HG02973 (cell line): ENCODE results near the gene UCMA.
"Not testable (repeated sequence)": the region's sequence is repeated elsewhere in the genome, so short reads cannot be mapped to it uniquely, and the experiment has no call there.

Experiments used
- ATAC-seq: cut with Tn5 transposase; IDR thresholded peaks from one replicate; pipeline ENCODE4 v1.9.1; 2021; ENCODE audit warnings: moderate library complexity; ENCODE audit not compliant: unreplicated experiment

The UCMA gene

GRCh38 chr10:13234172-13234571, at the start of gene UCMA:
Gene UCMA (minus strand): TSS chr10:13234374. CDS start chr10:13234258, 116 bp downstream.
- ATAC-seq, result no peak

- ATAC-seq, result not testable (repeated sequence)
Measured at GRCh38 chr10:13282348-13282747, 48.2 kb upstream of the UCMA start.

GRCh38 chr10:13276749-13277365, 42.7 kb upstream of the UCMA start:
- no peak for ATAC-seq

DNA sequence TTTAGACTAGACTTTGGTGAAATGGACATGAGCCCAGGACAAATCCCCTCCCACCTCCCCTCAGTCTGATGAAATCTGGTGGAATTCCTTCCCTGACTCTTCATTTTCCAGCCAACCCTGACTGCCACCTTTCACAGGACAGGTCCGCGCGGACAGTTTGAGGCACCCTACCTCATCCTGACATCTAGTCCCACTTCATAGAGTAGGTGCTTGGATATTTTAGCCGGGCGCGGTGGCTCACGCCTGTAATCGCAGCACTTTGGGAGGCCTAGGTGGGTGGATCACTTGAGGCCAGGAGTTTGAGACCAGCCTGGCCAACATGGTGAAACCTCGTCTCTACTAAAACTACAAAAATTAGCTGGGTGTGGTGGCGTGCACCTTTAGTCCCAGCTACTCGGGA, 42.0 kb upstream of the UCMA start:
- ATAC-seq, result not testable (repeated sequence)

DNA sequence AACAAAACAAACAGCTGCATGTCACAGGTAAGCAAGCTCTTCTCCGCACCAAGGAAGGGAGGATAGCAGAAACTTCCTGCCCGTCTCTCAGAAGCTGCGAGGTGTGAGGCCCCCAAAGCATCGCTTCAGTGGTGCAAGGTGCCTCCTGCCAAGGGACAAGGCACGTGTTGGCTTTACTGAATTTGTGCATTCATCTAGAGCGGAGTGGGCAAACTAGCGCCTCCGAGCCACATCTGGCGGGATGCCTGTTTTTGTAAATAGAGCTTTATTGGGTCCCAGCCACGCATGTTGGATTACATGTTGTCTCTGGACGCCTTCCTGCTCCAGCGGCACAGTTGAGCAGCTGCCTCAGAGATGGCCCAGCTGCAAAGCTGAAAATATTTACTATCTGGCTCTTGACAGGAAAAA, 38.0 kb upstream of the UCMA start:
- no peak for ATAC-seq

DNA sequence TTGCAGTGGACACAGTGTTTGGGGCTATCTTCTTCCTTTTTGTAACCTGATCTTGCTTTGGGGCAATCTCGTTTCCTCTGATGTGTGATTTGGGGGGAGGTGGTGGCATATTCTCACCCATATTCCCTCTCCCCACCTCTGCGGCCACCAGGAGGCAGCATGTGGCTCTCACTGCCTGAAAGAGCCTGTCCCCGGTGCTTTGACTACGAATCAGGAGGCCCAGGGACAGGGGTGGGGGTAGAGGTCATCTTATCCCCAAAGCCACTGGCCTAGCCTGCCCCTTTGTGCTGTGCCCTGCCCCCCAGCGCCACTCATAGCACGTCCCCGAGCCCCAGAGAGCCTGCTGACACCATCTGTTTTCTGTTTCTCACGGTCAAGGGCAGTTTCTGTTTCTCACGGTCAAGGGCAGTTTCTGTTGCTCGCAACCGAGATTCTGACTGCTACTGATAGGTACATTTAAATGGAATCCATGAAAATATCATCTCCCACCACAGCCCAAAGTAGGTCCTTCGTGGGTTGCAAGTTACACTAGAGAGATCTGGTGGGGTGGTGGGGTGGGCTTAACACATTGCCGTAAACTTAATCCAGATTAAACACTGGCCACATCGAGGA, 37.5 kb upstream of the UCMA start:
- ATAC-seq, result no peak

GRCh38 chr10:13270877-13271551, 36.8 kb upstream of the UCMA start:
- no peak for ATAC-seq

- no peak for ATAC-seq
Measured at GRCh38 chr10:13268841-13269240, 34.7 kb upstream of the UCMA start.

GRCh38 chr10:13268310-13268709, 34.1 kb upstream of the UCMA start:
- no peak for ATAC-seq

DNA sequence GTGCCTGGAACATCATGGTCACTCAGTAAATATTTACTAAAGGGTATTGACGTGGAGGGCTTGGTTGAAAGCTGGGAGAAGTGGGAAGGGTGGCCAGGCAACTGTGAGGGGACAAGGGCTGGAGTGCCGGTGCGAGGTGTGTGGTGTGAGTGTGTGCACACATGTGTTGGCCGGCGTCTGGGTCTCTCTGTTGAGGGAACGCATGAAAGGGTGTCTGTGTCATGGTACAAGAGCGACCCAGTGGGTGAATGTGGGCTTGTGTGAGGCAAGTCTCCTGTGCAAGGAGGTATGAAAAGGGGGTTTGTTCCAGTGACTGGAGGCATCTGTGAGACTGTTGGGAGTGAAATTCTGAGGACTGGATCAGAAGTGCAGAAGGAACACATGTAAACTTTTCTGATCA, 29.4 kb upstream of the UCMA start:
- no peak for ATAC-seq

- ATAC-seq, result no peak
Measured at GRCh38 chr10:13262433-13262832, 28.3 kb upstream of the UCMA start.

DNA sequence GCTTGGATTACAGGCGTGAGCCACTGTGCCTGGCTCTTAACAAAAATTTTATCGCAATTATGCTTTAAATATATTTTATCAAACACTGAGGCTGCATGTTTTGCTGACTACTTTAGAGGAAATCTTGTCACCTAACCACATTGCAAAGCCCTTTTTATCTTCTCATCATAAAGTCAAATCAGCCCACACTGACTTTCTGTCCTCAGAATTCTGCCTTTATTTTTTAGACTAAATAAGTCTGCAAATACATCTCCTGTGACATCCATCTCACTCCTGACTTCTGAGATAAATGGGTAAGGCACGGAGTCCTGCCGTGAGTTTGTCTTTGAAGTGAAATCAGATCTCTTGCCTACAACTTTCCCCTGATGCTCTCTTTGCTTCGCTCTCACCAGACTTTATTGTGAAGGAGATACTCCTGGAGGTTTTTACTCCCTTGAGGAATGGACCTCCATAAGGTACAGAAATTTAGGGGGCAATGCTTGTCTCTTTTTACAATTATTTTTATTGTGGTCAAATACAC, 23.5 kb upstream of the UCMA start:
- ATAC-seq, result no peak

GRCh38 chr10:13256627-13257026, 22.5 kb upstream of the UCMA start:
- ATAC-seq, result no peak

GRCh38 chr10:13253726-13254125, 19.6 kb upstream of the UCMA start:
- ATAC-seq, result no peak

DNA sequence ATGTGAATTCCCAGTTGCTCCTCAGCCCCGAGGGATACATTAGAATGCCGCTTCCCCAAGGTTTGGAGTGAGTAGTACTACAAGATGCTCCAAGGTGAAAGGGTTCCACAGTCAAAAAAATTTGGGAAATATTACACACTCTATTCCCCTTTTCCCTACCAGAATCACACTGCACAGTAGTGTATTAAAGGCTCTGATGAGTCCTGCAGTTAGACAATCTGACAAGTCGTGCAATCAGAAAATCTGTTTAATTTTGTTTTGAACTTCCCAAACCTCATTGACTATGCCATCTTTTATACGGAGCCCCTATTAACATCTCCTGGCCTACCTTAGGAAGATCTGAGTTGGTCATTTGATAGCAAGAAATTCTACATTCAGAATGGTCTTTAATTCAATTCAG, 13.6 kb upstream of the UCMA start:
- ATAC-seq, result no peak

GRCh38 chr10:13247246-13247645, 13.1 kb upstream of the UCMA start:
- no peak for ATAC-seq

DNA sequence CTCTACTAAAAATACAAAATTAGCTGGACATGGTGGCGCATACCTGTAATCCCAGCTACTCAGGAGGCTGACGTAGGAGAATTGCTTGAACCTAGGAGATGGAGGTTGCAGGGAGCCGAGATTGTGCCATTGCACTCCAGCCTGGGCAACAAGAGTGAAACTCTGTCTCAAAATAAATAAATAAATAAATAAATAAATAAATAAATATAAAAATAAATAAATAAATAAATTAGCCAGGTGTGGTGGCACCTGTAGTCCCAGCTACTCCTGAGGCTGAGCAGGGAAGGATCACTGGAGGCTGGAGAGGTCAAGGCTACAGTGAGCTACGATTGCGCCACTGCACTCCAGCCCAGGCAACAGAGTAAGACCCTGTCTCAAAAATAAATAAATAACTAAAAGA, 8.1 kb upstream of the UCMA start:
- ATAC-seq, result not testable (repeated sequence)

DNA sequence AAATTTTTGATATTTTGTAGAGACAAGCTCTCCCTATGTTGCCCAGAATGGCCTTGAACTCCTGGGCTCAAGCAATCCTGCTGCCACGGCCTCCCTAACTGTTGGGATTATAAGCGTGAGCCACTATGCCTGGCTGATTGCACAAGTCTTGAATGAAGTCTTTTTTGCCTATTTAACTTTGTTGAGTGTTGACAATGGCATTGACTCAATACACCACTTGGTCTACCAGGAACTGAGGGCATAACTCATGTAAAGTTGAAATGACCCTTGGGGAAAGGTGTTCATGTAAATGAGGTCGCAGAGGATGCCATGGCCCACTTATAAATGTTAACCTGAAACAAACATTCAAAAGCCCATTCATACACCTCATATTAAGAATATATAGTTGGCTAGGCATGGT, 7.4 kb upstream of the UCMA start:
- ATAC-seq, result no peak

GRCh38 chr10:13239923-13240322, 5.7 kb upstream of the UCMA start:
- no peak for ATAC-seq

GRCh38 chr10:13238271-13239077, 4.3 kb upstream of the UCMA start:
- no peak for ATAC-seq

GRCh38 chr10:13236638-13237037, 2.5 kb upstream of the UCMA start:
- no peak for ATAC-seq
